ENCODE data around the gene WDR37.

Gene WDR37

GRCh38 chr10:1025683-1026082, 30.5 kb upstream of the WDR37 start, which contains the start of gene IDI2:
Gene IDI2, minus strand, starts transcription at chr10:1025859. Its CDS starts 1,136 bp downstream, at chr10:1024723.
- Histone ChIP-seq H2AFZ (ENCODE audit: low read depth) (no peak within 1 kb of the TSS), H3K4me2 (no peak within 1 kb of the TSS), H3K36me3 (ENCODE audit: insufficient read depth) (no peaks in the 10 kb centered on the region), H4K20me1 (ENCODE audit: insufficient read depth) (no peaks in the 10 kb centered on the region), H3K9ac (no peak within 1 kb of the TSS), H3K4me3 (IDR thresholded peaks at IDR 0.05; ENCODE audit: insufficient read depth, low read depth, low read length) (no peak within 1 kb of the TSS), H3K4me1 (ENCODE audit: low read depth, poor library complexity, severe bottlenecking) (no peaks in the 10 kb centered on the region), H3K79me2 (ENCODE audit: insufficient read depth, low read depth) (no peaks in the 10 kb centered on the region), H3K27ac (no peak within 1 kb of the TSS), H3K27me3 (ENCODE audit: insufficient read depth, low read depth) (no peaks in the 10 kb centered on the region)
- no peak for TF ChIP-seq CTCF (conservative IDR thresholded peaks at IDR 0.05; ENCODE audit: low read depth, low read length)

- no peaks in the 10 kb centered on the region for H3K27me3 ChIP-seq (ENCODE audit: insufficient read depth, low read depth)
- H2AFZ ChIP-seq (ENCODE audit: low read depth), result no peak overlapping the region
- no peak overlapping the region for H3K4me2 ChIP-seq
- no peak overlapping the region for H3K4me3 ChIP-seq (IDR thresholded peaks at IDR 0.05; ENCODE audit: insufficient read depth, low read depth, low read length)
- no peaks in the 10 kb centered on the region for H3K79me2 ChIP-seq (ENCODE audit: insufficient read depth, low read depth)
- no peak for TF ChIP-seq CTCF (conservative IDR thresholded peaks at IDR 0.05; ENCODE audit: low read depth, low read length)
- H3K9ac ChIP-seq, result no peak overlapping the region
- no peak overlapping the region for H3K27ac ChIP-seq
- H4K20me1 ChIP-seq (ENCODE audit: insufficient read depth), result no peaks in the 10 kb centered on the region
- H3K36me3 ChIP-seq (ENCODE audit: insufficient read depth), result no peaks in the 10 kb centered on the region
- H3K4me1 ChIP-seq (ENCODE audit: low read depth, poor library complexity, severe bottlenecking), result no peaks in the 10 kb centered on the region
These were observed 29.6 kb upstream of the WDR37 start for GRCh38 chr10:1026578-1026977.

- Histone ChIP-seq H3K36me3 (ENCODE audit: insufficient read depth) (no peaks in the 10 kb centered on the region), H2AFZ (ENCODE audit: low read depth) (no peak overlapping the region), H3K9ac (no peak overlapping the region), H4K20me1 (ENCODE audit: insufficient read depth) (no peaks in the 10 kb centered on the region), H3K4me2 (no peak overlapping the region), H3K4me1 (ENCODE audit: low read depth, poor library complexity, severe bottlenecking) (no peaks in the 10 kb centered on the region), H3K27me3 (ENCODE audit: insufficient read depth, low read depth) (no peaks in the 10 kb centered on the region), H3K27ac (no peak overlapping the region), H3K79me2 (ENCODE audit: insufficient read depth, low read depth) (no peaks in the 10 kb centered on the region), H3K4me3 (IDR thresholded peaks at IDR 0.05; ENCODE audit: insufficient read depth, low read depth, low read length) (no peak overlapping the region)
- no peak for TF ChIP-seq CTCF (conservative IDR thresholded peaks at IDR 0.05; ENCODE audit: low read depth, low read length)
These were observed 26.3 kb upstream of the WDR37 start for GRCh38 chr10:1029838-1030237.

- no peaks in the 10 kb centered on the region for H4K20me1 ChIP-seq (ENCODE audit: insufficient read depth)
- H3K4me2 ChIP-seq, result no peak overlapping the region
- no peaks in the 10 kb centered on the region for H3K4me1 ChIP-seq (ENCODE audit: low read depth, poor library complexity, severe bottlenecking)
- no peak overlapping the region for H3K27ac ChIP-seq
- no peaks in the 10 kb centered on the region for H3K27me3 ChIP-seq (ENCODE audit: insufficient read depth, low read depth)
- no peaks in the 10 kb centered on the region for H3K36me3 ChIP-seq (ENCODE audit: insufficient read depth)
- no peak for TF ChIP-seq CTCF (conservative IDR thresholded peaks at IDR 0.05; ENCODE audit: low read depth, low read length)
- H3K9ac ChIP-seq, result no peak overlapping the region
- no peak overlapping the region for H2AFZ ChIP-seq (ENCODE audit: low read depth)
- no peaks in the 10 kb centered on the region for H3K79me2 ChIP-seq (ENCODE audit: insufficient read depth, low read depth)
- no peak overlapping the region for H3K4me3 ChIP-seq (IDR thresholded peaks at IDR 0.05; ENCODE audit: insufficient read depth, low read depth, low read length)
These were observed 22.6 kb upstream of the WDR37 start for GRCh38 chr10:1033601-1034000.
